Activated CD8-positive, alpha-beta memory T cell treated with anti-CD3 and anti-CD28 coated beads for 24 hours (primary cell): ENCODE data around the gene IFTAP.

Source experiments
- DNase-seq: peaks from one replicate; pipeline ENCODE4 v3.0.0-alpha.2; 2020

IFTAP gene

DNA sequence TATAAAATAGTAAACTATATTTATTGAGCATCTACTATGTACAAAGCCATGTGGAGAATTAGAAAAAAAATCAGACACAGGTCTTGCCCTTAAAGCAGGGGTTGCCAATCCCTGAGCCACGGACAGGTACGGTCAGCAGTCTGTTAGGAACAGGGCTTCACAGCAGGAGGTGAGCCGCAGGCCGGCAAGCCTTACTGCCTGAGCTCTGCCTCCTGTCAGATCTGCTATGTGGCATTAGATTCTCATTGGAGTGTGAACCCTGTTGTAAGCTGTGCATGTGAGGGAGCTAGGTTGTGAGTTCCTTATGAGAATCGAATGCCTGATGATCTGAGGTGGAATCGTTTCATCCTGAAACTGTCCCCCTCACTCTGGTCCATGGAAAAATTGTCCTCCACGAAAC lies 5.9 kb downstream of the IFTAP start:
- no peak for DNase-seq

GRCh38 chr11:36601155-36601554 lies 6.9 kb downstream of the IFTAP start:
- DNase-seq = no peak

GRCh38 chr11:36602135-36602534 lies 7.8 kb downstream of the IFTAP start:
- no peak for DNase-seq

DNA sequence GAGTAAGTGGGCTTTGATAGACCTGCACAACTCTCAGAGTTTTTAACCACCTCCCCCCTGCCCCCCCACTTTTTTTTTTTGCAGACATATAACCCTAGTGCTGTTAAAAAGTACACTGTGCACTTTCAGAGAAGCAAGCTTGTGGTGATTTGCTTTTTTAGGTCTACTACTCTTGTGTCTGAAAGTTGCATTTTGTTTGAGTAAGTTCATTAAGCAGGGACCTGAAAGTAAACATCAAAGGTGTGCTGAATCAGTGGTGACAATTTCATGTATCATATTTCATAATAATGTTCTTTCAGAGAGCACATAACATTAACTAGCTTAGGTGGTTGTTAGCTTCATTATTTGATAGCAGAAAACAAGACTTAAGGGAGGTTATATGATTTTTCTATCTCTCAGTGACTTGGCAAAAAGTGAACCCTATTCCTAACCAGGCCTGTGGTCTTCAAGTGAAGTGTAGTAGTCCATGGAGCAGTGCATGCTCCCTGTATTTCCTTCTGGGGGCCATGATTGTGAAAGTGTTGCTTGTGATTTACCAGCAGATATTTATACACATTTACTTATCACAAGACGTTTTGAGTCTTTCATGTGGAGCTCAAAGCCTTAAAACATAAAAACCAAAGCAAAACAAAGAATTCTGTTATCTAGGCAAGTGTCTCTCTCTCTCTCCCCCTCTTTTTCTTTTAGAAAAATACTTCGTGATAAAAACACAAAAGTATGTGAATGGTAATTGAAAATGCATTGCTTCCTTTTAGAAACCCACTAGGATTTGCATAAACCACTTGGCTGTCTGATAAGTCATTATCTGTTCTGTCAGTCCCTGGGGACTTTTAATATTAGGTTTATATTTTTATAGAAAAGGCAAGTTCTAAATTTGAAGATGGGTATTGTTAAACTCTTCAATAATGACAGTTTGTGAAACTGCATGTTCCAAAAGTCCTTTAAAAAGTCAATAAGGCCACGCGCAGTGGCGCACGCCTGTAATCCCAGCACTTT lies 11.2 kb downstream of the IFTAP start:
- DNase-seq = no peak

- DNase-seq = no peak
Observed at GRCh38 chr11:36608491-36609199, 14.3 kb downstream of the IFTAP start.

DNA sequence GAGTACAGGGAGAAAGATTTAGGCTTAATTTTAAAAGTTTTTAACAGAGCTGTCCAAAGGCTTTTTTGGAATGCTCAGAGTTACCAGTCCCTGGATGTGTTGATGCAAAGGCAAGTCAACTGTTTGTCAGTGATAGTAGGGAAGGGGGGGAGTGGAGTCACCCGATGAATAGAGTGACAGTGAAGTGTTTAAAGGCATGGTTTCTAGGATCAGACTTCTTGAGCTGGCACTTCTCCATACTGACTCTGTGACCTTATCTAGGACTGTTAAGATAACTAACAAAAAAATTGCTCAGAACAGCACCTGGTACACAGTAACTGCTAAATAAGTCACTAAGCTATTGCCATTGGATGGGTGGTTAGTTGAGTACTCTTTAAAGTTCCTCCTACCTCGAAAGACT lies 15.1 kb downstream of the IFTAP start:
- DNase-seq = no peak

GRCh38 chr11:36615826-36616225 lies 21.5 kb downstream of the IFTAP start:
- DNase-seq = no peak

DNA sequence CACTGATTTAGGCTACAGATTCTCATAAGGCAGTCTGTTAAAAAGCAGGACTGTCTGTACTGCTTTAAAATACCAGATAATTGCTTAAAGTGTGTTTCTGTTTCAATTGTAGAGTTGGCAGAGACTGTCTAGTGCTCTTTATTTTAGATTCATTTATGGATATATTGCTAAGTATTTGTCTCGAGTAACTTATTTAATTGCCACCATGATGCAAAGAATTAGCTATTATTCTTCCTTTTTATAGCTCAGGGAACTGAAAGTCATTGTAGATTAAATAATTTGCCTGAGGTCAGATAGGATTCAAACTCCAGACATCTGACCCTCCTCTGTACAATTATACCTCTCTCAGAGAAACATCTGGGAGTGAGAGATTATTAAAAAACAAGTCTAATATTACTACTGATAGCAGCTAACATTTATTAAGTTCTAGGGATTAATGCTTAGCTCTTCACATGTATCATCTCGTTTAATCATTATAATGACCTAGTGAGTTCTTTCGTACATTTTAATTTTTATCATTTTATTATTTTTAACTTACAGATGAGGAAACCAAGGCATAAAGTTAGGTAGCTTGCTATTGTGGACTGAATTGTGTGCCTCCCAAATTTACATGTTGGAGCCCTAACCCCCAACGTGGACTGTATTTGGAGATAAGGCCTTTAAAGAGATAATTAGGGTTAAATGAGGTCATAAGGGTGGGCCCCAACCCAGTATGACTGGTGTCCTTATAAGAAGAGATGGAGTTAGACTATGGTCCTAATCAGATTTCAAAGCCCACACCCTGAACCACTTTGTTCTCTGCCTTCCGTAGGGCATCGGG lies 23.5 kb downstream of the IFTAP start:
- DNase-seq = no peak

DNA sequence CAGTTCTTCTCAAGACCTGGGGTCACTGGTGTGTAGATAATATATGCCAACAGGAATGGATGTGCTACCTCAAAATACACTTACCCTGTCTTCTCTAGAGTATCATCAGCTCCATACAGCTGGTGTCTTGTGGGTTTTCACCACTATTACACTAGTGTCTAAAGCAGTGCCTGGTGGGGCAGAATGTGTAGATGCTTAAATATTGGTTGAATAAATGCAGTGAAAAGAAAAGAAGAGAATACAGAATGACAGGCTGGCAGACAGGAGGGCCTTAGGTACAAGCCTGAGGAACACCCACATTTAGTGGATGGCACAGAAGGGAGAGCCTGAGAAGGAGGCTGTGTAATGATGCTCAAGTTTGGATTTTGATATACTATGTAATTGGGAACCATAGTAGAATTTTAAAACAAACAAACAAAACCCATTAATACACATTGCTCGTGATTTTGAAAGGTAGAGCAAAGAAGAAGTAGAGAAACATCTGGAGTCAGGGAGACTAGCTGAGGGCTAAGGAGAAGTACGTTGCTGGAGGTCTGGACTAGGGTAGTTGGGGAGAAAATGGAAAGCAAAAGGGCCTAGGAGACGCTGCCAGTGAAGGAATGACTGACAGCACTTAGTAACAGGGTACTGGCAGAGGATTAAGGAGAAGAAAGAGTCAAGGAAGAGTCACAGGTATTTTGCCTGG lies 24.2 kb downstream of the IFTAP start:
- no peak for DNase-seq

DNA sequence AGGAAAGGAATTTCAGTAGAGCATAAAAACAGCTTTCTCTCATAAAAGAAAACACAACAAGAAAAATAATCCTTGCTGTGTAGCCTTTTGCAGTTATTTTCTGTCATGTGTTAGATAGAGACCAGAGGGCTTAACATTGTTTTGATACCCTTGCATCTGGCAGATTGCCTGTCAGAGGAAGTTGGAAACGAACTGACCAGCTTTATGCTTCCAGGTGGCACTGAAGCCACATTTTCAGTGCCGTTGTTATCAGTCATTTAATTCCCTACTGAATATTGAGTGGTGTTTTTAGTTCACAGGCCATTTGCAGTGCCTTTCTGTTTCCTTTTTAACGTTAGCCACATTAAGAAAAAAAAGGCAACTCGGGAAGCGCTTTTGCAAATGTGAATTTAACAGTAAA lies 25.2 kb downstream of the IFTAP start:
- no peak for DNase-seq

- no peak for DNase-seq
Observed at GRCh38 chr11:36620246-36620645, 25.9 kb downstream of the IFTAP start.

GRCh38 chr11:36622431-36623136 lies 28.3 kb downstream of the IFTAP start:
- DNase-seq = no peak

- no peak for DNase-seq
Observed at GRCh38 chr11:36623494-36623893, 29.2 kb downstream of the IFTAP start.

DNA sequence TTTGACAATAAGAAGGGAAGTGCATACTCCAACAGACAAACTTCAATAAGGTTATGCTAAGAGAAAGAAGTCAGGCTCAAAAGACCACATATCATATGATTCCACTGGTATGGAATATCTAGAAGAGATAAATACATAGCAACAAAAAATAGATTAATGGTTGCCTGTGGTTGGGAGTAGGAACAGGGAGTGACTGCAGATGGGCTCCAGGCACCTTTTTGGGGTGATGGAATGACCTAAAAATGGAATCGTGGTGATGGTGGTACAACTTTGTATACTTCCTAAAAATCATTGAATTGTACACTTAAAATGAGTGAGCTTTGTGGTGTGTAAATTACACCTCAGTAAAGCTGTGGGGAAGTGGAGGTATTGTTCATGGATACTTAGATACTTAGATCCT lies 32.7 kb downstream of the IFTAP start:
- no peak for DNase-seq

DNA sequence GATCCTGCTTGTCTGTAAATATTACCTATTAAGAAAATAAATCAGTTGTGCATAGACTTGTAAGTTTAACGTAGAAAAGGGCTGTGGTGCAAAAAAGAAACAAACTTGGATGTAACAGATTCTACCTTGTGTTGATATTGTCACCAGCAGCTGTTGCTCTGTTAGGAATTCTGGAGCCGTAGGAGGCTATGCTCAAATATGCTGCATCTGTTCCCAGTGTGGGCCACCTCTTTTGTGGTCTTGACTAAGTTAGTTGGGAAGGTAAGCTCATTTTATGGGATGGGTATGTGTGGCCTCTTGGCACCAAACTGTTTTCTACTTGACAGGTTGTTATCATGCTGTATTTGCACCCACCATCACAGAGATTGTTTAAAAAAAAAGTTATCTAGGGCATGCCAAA lies 33.2 kb downstream of the IFTAP start:
- no peak for DNase-seq

DNA sequence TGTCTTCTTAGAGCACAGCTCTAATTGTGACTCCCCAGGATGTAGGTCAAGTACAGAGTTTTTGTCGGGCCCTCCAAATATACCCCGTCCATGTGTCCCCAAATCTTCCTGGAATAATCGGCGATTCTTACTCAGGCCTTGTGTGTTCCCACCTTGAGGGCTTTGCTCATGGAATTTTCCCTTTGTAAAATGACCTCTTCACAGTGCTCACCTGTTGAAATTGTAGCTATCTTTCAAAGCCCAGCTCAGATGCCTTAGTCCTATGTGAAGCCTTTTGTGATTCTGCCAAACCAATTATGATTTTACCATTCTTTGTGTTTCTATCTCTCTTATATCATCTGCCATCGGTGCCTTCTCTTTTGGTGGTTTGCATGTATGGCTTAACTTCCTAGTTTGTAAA lies 33.8 kb downstream of the IFTAP start:
- no peak for DNase-seq

- DNase-seq = no peak
Observed at GRCh38 chr11:36628765-36629244, 34.5 kb downstream of the IFTAP start.

DNA sequence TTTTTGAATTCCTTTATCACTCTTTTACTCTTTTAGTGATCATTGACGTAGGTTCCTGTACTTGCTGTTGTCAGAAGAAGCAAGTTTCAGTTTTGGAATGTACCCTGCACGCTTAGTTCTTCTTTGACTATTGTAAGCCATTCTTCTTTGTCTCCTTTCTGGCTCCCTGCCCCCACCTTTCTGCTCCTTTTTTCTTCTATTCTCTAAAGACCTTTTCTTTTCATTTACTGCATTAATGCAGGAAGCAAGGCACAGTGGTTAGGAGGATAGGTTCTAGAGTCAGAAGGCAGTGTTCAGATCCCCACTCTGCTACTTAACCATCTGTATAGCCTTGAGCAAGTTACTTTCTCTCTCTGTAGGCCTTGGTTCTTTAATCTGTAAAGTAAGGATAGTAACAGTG lies 37.5 kb downstream of the IFTAP start:
- DNase-seq = no peak

DNA sequence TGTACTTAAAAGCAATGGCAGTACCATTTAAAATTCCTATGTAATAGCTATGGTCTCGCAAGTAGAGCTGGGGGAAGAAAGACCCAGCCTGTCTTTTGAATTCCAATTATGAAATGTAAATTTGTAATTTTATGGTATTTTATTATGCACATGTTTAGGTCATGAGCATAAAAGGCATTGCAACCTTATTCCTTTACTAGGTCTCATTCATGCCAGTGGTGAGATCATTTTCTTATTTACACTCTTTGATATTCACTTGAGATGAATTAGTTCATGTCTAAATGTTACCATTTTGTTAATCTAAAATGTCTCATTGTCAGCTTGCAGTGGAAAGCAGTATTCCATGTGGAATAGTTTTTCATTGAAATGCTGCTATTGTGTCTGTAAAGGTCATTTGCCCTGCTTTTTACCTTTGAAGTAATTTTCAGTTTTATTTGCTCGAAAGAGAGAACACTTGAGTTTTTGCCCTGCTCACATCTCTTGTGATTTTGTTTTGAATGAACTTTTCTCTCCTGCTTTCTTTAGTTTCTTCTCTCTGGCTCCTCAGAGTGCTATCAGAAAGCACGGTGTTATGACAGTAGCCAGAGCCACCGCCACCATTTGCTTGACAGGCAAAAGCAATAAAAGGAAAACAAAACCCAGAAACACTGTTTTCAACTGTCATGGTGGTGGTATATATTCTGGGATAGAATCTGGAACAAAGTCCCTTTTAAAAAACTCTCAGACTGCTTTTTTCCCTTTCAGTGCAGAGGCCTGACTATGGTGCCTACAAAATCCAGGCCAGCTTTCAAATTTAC lies 41.0 kb downstream of the IFTAP start:
- no peak for DNase-seq

DNA sequence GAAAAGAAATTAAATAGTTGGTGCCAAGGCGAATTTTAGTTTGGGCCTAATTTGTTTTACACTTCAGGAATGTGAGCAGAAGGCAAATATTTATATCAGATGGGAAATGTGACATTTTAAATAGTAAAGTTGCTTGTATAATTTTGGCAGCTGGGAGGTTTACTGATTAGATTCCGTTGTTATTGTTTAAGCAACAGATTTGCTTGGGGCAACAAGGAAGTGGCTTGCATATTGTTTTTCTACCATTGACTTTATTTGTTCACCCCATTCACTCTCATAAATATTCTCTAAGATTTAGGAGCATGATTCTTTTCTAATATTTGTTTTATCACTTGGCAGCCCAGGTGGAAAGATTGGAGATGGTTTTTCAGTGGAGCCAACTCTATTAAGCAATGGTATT lies 44.3 kb downstream of the IFTAP start:
- no peak for DNase-seq
